Heart left ventricle (tissue), 16 donors: Measurements from ENCODE around the gene SRRM2. TPM values are rescaled to one million over a fixed set of nuclear protein-coding genes. Genes with fewer than 3 reads are reported as not detected.
A peak's percentile ranks its signal among the peaks of the same experiment; 100 is the strongest.

ENCODE experiments used
- ATAC-seq, 4 donors: fragments of 200-7000 bp; cut with Tn5 transposase; one replicate each; pipeline ENCODE4 v1.9.1; 2020 to 2022; ENCODE audit warnings: moderate library complexity in 4 of 4, mild to moderate bottlenecking in 3 of 4, moderate number of reproducible peaks in 1 of 4
- DNase-seq, 5 donors: peaks; one replicate each; pipeline ENCODE4 v3.0.0-alpha.2; 2020
- H3K27ac ChIP-seq, 12 donors: fragments of 200-600 bp; sonication (generic) in 4 of 12; one replicate each; pipeline versions ENCODE4 v1.5.0 to v1.8.0; 2016 to 2022; ENCODE audit warnings: mild to moderate bottlenecking in 2 of 12
- H3K27me3 ChIP-seq, 9 donors: fragments of 200-600 bp; sonication (generic) in 2 of 9; one replicate each; pipeline versions ENCODE4 v1.5.1 to v1.8.0; 2016 to 2022; ENCODE audit warnings: mild to moderate bottlenecking in 3 of 9
- H3K36me3 ChIP-seq, 9 donors: fragments of 200-600 bp; sonication (generic) in 2 of 9; one replicate each; pipeline versions ENCODE4 v1.5.0 to v1.8.0; 2018 to 2022; ENCODE audit warnings: mild to moderate bottlenecking in 2 of 9
- H3K4me1 ChIP-seq, 12 donors: fragments of 200-600 bp; sonication (generic) in 4 of 12; one replicate each; pipeline versions ENCODE4 v1.5.0 to v1.8.0; 2016 to 2022; ENCODE audit warnings: mild to moderate bottlenecking in 3 of 12
- H3K4me3 ChIP-seq, 12 donors: fragments of 200-600 bp; sonication (generic) in 4 of 12; one replicate each; pipeline versions ENCODE4 v1.5.0 to v1.8.0; 2017 to 2022; ENCODE audit warnings: mild to moderate bottlenecking in 9 of 12, moderate library complexity in 4 of 12
- H3K9me3 ChIP-seq, 12 donors: fragments of 200-600 bp; sonication (generic) in 4 of 12; one replicate each; pipeline versions ENCODE4 v1.5.0 to v1.8.0; 2016 to 2022; ENCODE audit warnings: mild to moderate bottlenecking in 1 of 12
- CTCF ChIP-seq, 12 donors: fragments of 200-600 bp; sonication (generic) in 4 of 12; IDR thresholded peaks; one replicate each; pipeline versions ENCODE4 v1.5.0 to v1.8.0; 2018 to 2022; ENCODE audit warnings: antibody characterized with exemption in 12 of 12, mild to moderate bottlenecking in 5 of 12
- POLR2A ChIP-seq, 2 donors: fragments of 450-650 bp; IDR thresholded peaks; one replicate each; pipeline ENCODE4 v1.6.1; 2017; ENCODE audit warnings: antibody characterized with exemption in 2 of 2, mild to moderate bottlenecking in 2 of 2, moderate library complexity in 2 of 2
- WGBS, 4 donors: extraction: QIAGEN DNeasy Blood & Tissue Kit in 2 of 4; methylation state at CpG; one replicate each; pipeline versions ENCODE4 v1.1.5 to v1.1.7; 2013 to 2018; 5-methylcytosine and 5-hydroxymethylcytosine counted together
- intact Hi-C, 10 donors: fragments of 100-400 bp; cut with DNase I; formaldehyde crosslinking; loops; one replicate each; pipeline versions ENCODE4 v1.11.1 to v1.14.2; 2022
- polyA plus RNA-seq, 2 donors: library from polyadenylated mRNA; stranded (reverse); fragments of 200-250 nt; gene quantifications; one replicate each; pipeline ENCODE4 v1.2.3, GENCODE V29; 2013
- total RNA-seq, 9 donors: library from RNA; depleted of rRNA in 2 of 9; stranded (reverse); fragments of >200 nt in 2 of 9; fragmentation: NEBNext Ultra II Directional in 3 of 9; extraction: Animal tissue kit (Norgen Biotek cat#: 25700) in 3 of 9; gene quantifications; one replicate each; pipeline versions ENCODE4 v1.1.0 to v1.2.4, GENCODE V29; 2016 to 2023
- donor health status: ischemic (EF 13 %, LVEDD 7.1; RV severe dilation, severe dysfunction).
- donor health status: healthy with polysubstance abuse.
- donor health status: DM: no; HTN: yes; CAD: no.
- donor health status: DM: no; HTN: no; CAD: no.
- donor health status: ischemic (EF 25% LVEDD 6.9; RV normal size, moderate dysfunction).
- donor health status: ischemic (EF 25% LVEDD 5.7; RV mildly dilated, moderate dysfunction).
- donor health status: healthy.
- donor health status: DM: yes; HTN: yes; CAD: no.
- donor health status: ischemic (EF 35%, LVEDD 5.7; RV mildly dilated, moderate dysfunction).
- donor health status: nonischemic (EF 11% LVEDD 7.7; RV severe dilation, severe dysfunction).
- donor health status: DM: yes; HTN: yes; CAD: no.
- donor health status: PGD.
- donor health status: ischemic (EF 29% LVEDD 5.4; RV normal size, mild dysfunction).
- donor health status: nonischemic (EF 23%, LVEDD 6.1; RV moderate dilation, normal function).

SRRM2 gene
- total and polyA plus RNA-seq, 11 donors = 112 to 540 (median 233) TPM

DNA sequence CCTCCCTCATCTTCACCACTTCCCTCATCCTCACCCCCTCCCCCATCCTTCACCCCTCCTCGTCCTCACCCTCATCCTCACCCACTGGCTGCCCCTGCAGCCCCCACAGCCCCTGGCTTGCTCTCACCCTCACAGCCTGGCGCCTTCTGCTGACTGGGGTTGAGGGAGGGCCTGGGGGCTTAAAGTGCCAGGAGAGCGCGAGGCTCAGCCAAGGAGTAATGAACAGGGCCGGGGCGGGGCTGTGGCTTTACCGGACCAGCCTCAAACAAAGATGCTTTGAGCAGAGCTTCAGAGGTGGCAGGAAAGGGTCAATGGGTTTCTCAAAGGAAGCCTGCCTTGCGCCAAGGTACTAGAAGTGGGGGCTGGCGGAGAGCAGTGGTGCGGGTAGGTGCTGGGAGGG is 35.0 kb downstream of the SRRM2 start, which contains the start of gene PRSS33:
Gene PRSS33, minus strand, starts transcription at position 155 of the 400 bp plus-strand sequence. CDS start 1,013 bp downstream, outside the sequence.
- DNase-seq = peak in 1 of 5 donors; percentile 11
- no peak within 1 kb of the TSS for H3K27ac ChIP-seq
- intact Hi-C loops = loop anchor here in 1 of 10 donors (10.0 kb wide), 1 partner anchor 77 kb away; no protein-coding TSS in a partner anchor
- TF ChIP-seq CTCF (IDR thresholded peaks at IDR 0.05) (no peak), POLR2A (IDR thresholded peaks at IDR 0.05) (no peak)
- H3K36me3 ChIP-seq = no peaks in the 10 kb centered on the region
- H3K4me3 ChIP-seq = no peak within 1 kb of the TSS
- H3K27me3 ChIP-seq = peaks cover 21 to 64% (median 47%) of the 10 kb centered on the region in 9 donors
- WGBS, 4 donors = 34 to 45% (median 36%) methylated on average over 10 of the region's 10 CpGs
- H3K9me3 ChIP-seq = no peaks in the 10 kb centered on the region
- ATAC-seq = no peak
- H3K4me1 ChIP-seq = peaks cover 0 to 12% (median 1%) of the 10 kb centered on the region in 12 donors

GRCh38 chr16:2787961-2788360 is 35.5 kb downstream of the SRRM2 start:
- ATAC-seq (no peak), DNase-seq (peak in 1 of 5 donors; percentile 5)
- H3K4me1 ChIP-seq = peaks cover 0 to 12% (median 1%) of the 10 kb centered on the region in 12 donors
- no peaks in the 10 kb centered on the region for H3K9me3 ChIP-seq
- intact Hi-C loops = loop anchor here in 1 of 10 donors (10.0 kb wide), 1 partner anchor 77 kb away; no protein-coding TSS in a partner anchor
- H3K36me3 ChIP-seq = no peaks in the 10 kb centered on the region
- TF ChIP-seq POLR2A (IDR thresholded peaks at IDR 0.05) (no peak), CTCF (IDR thresholded peaks at IDR 0.05) (no peak)
- no peak overlapping the region for H3K4me3 ChIP-seq
- peaks cover 21 to 65% (median 47%) of the 10 kb centered on the region in 9 donors for H3K27me3 ChIP-seq
- H3K27ac ChIP-seq = no peak overlapping the region
- 40 to 48% (median 41%) methylated on average over 6 to 7 of the region's 7 CpGs for WGBS, 4 donors

- Histone ChIP-seq H3K4me3 (no peak overlapping the region), H3K9me3 (no peaks in the 10 kb centered on the region), H3K27me3 (peaks cover 10 to 57% (median 33%) of the 10 kb centered on the region in 9 donors), H3K27ac (no peak overlapping the region), H3K36me3 (no peaks in the 10 kb centered on the region), H3K4me1 (peaks cover 0 to 28% (median 0%) of the 10 kb centered on the region in 12 donors)
- 74 to 90% (median 77%) methylated on average over 5 of the region's 5 CpGs for WGBS, 4 donors
- TF ChIP-seq CTCF (IDR thresholded peaks at IDR 0.05) = no peak
- TF ChIP-seq POLR2A (IDR thresholded peaks at IDR 0.05) = no peak
- DNase-seq (peak in 1 of 5 donors; percentile 3), ATAC-seq (no peak)
- intact Hi-C loops = loop anchor here in 2 of 10 donors (10.0 kb wide), 1 partner anchor 64 kb away; the partner anchor contains the start of gene PRSS22 (in 2 of the 2)
These were observed 38.2 kb downstream of the SRRM2 start for GRCh38 chr16:2790631-2791030.

GRCh38 chr16:2791174-2791573 is 38.7 kb downstream of the SRRM2 start:
- Histone ChIP-seq H3K27me3 (peaks cover 7 to 52% (median 28%) of the 10 kb centered on the region in 9 donors), H3K4me1 (peaks cover 0 to 29% (median 0%) of the 10 kb centered on the region in 12 donors), H3K9me3 (no peaks in the 10 kb centered on the region), H3K36me3 (no peaks in the 10 kb centered on the region), H3K4me3 (no peak overlapping the region), H3K27ac (no peak overlapping the region)
- WGBS, 4 donors = 75 to 82% (median 81%) methylated on average over 8 of the region's 8 CpGs
- ATAC-seq = no peak
- no peak for TF ChIP-seq CTCF (IDR thresholded peaks at IDR 0.05)
- TF ChIP-seq POLR2A (IDR thresholded peaks at IDR 0.05) = no peak
- intact Hi-C loops = loop anchor here in 2 of 10 donors (10.0 kb wide), 1 partner anchor 64 kb away; the partner anchor contains the start of gene PRSS22 (in 2 of the 2)
- DNase-seq = peak in 1 of 5 donors; percentile 2
